HG03469 (cell line): ENCODE results near the gene AP1S1.
"Not testable (repeated sequence)": the region's sequence is repeated elsewhere in the genome, so short reads cannot be mapped to it uniquely, and the experiment has no call there.

ENCODE experiments used
- ATAC-seq: cut with Tn5 transposase; IDR thresholded peaks from one replicate; pipeline ENCODE4 v1.9.1; 2021; ENCODE audit warnings: mild to moderate bottlenecking, moderate library complexity, moderate number of reproducible peaks; ENCODE audit not compliant: unreplicated experiment

The AP1S1 gene

DNA sequence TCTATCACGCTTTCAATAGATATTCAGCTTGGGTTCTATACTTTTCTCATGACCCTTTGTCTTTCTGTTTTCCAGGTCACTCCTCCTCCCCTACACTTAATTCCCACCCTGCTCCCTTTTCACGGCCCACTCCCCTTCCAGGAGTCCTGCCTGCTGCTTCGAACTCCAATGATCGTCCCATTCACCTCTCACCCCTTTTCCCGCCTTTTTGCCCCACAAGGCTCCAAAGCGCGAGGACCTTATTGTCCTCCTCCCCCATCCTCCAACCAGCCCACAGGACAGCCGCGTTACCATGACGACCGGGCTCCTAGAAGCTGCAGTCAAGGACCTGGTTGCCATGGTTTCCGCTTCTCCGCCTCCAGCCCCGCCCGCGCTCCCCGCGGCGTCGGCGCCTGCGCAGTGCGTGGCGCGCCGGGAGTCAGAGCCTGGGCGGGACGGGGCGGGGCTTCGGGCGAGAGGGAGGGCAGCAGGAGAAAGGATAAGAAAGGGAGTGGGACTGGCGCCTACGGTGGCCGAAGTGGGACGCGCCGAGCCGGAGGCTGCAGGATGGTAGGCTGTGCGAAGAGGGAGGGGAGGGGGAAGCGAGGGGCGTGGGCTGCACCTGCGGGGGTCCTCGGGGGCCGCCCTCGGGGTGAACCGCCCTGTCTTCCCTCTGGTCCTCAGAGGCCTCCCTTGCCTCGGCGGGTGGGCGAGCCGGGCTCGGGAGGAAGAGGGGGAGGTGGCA lies at the start of gene AP1S1:
Gene AP1S1, plus strand, starts transcription at position 508 of the 724 bp plus-strand sequence. Its CDS starts 39 bp downstream, at position 547.
- no peak for ATAC-seq

DNA sequence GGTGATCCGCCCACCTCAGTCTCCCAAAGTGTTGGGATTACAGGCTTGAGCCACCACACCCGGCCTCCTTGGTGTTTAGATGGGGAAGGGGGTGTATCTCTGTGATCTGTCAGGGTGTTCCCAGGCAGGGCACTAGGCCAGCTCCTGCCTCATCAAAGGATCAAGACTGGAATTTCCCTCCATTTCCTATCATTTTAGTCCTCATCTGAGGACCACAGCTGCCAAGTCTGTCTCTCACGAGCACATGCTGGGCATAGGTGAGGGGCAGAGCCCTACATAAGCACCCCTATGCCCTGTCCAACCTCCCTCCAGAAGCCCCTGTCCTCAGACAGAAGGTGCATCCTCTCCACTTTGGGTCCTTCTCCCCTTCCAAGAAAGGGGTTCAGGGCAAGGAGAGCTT lies 49.5 kb upstream of the AP1S1 start:
- no peak for ATAC-seq

DNA sequence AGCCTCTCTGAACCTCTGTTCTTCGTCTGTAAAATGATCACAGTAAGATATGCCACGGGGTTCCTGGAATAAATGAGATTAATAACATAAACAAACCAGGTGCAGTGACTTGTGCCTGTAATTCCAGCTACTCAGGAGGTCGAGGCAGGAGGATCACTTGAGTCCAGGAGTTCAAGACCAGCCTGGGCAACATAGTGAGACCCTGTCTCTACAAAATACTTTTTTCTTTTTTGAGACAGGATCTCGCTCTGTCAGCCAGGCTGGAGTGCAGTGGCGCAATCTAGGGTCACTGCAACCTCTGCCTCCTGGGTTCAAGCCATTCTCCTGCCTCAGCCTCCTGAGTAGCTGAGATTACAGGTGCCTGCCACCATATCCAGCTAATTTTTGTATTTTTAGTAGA lies 49.0 kb upstream of the AP1S1 start:
- not testable (repeated sequence) for ATAC-seq

DNA sequence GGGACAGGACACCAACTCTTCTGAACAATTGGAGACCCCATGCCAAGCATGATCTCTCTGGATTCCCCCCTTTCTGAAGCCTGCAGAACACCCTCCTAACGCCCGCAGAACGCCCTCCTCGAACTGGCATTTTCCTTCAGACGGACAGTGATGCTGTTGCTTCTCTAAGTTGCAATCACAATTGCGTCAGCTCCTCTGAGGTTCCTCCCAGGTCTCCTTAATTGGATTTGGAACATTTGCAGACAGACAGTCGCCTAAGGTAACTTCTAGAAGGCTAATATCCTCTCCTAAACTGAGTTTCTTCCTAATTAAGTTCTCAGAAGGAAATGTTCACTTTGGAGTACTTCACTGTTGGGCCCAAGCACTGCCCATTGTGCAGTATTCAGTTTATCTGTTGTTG lies 47.9 kb upstream of the AP1S1 start:
- no peak for ATAC-seq

DNA sequence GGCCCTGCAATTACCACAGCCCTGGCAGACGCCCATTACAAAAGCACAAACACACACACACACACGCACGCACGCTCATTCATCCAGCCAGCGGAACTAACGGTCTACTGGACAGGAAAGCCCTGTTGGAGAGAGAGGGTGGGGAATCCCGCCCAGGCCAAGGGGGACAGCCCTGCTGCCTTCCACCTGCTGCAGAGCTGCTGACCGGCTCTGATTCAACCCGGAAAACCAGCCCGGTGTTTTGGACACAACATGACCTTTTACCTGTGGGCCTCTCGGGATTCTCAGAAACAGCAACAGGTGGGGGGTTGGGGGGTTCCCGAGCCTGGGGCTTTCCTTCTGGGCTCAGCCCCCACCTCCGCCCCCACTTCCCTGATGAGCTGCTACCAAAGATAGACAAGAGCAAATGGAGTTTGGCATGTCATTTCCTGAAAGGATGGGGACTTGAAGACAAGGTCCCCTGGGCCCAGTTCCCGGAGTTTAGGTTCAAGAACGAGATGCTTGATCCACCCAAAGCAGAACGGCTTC lies 45.9 kb upstream of the AP1S1 start:
- ATAC-seq, result no peak

DNA sequence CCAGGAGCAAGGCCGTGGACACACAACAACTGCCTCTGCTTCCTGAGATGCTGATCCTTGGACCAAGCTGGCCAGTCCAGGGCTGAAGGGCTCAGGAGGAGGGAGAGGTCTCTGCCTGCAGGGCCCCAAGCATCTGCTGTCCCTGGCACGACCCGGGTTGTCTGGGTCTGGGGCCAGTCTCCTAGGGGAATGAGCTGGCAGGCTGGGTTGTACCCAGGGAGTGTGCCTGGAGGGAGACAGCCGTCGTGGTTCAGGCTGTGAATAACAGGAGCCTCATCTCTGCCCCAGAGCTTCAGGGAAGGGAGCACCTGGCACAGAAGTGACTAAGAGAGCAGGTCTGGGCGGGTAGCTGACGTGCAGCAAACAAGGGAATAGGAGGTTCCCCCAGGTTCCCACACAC lies 45.3 kb upstream of the AP1S1 start:
- ATAC-seq, result no peak

DNA sequence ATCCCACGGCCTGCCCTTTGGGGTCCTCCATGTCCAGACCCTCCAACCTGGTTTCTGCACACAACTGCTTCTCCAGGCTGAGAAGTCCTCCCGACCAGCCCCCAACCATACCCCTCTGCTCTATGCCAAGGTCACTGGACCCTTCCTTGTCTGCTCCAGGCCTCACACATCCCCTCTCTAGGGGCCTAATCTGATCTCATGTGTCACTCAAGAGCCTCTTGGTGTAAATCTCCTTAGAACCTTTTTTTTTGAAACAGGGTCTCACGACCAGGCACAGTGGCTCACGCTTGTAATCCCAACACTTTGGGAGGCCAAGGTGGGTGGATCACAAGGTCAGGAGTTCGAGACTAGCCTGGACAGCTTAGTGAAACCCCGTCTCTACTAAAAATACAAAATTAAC lies 44.9 kb upstream of the AP1S1 start:
- ATAC-seq, result no peak

DNA sequence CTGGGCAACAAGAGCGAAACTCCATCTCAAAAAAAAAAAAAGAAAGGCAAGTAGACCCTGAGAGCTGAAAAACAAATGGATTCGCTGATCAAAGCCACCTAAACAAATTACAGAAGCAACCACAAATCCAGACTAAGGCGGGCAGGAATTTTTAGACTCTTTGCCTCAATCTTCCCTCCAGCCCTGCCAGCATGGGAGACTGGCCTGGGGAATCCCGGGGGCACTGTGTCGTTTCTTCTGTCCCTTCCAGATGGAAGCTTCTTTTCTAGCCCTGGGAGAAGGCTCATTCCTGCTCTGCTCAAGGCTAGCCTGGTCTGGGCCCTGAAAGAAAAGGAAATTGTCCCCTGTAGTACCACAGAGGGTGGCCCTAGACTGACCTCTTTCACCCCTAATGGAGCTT lies 43.0 kb upstream of the AP1S1 start:
- ATAC-seq, result no peak

DNA sequence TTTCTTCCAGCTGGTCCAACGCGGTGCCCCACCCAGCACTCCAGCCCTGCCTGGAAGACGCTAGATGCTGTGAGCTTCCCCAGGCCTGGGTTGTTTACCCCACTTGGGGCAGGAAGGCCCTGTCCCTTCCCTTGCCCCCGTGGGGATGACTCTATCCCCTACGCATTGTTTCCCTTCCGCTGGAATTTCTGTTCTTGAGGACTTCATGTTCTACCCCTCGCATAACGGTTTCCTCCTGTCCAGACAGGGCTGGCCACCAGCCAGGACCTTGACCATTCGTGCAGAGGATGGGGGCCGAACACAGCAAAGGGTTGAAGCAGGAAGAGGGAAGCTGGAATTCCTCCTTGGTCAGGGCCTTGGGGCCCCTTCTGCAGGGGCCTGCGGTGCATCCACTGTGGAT lies 42.0 kb upstream of the AP1S1 start:
- ATAC-seq, result no peak

DNA sequence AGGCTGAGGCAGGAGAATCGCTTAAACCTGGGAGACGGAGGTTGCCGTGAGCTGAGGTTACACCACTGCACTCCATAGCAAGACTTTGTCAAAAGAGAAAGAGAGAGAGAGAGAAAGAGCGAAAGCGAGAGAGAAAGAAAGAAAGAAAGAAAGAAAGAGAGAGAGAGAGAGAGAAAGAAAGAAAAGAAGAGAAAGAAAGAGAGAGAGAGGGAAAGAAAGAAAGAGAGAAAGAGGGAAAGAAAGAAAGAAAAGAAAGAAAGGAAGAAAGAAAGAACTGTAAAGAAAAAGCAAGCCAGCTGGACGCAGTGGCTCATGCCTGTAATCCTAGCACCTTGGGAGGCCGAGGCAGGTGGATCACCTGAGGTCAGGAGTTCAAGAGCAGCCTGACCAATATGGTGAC lies 41.1 kb upstream of the AP1S1 start:
- not testable (repeated sequence) for ATAC-seq

DNA sequence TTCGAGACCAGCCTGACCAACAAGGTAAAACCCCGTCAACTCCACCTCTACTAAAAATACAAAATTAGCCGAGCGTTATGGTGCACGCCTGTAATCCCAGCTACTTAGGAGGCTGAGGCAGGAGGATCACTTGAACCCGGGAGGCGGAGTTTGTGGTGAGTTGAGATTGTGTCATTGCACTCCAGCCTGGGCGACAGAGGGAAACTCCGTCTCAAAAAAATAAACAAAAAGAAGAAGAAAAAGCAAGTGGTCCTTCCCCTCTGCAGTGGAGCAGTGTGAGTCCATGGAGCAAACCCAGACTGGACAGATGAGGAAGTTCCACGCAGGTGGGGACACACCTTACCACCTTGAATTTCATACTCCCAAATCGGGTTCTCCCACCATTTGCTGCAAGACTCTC lies 40.4 kb upstream of the AP1S1 start:
- no peak for ATAC-seq

DNA sequence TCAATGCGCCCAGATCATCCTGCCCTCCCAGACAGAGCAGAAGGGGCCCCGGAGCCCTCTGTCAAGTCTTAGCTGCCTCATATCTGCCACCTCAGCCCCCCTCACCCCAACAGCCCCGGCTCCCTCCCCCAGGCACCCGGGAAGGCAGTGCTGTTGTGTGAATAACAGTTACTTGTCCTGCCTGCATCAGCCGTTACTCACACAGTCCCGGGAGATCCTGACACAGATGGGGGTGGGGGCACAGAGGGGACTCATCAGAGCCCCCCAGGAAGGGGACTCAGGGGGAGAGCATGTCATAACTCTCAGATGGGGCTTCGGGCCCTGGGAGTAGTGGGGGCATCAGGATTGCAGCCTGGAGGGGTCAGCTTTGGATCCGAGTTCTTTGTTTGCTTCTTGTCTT lies 39.8 kb upstream of the AP1S1 start:
- ATAC-seq, result no peak

DNA sequence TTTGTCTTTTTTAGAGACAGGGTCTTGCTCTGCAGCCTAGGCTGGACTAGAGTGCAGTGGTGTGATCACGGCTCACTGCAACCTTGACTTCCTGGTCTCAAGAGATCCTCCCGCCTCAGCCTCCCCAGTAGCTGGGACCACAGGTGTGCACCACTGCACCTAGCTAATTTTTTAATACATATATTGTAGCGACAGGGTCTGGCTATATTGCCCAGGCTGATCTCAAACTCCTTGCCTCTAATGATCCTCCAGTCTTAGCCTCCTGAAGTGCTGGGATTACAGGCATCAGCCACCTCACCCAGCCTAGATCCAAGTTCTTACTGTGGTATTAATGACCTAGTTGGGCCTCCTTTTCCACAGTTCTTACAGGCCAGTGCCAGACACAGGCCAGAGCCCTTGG lies 39.1 kb upstream of the AP1S1 start:
- no peak for ATAC-seq

DNA sequence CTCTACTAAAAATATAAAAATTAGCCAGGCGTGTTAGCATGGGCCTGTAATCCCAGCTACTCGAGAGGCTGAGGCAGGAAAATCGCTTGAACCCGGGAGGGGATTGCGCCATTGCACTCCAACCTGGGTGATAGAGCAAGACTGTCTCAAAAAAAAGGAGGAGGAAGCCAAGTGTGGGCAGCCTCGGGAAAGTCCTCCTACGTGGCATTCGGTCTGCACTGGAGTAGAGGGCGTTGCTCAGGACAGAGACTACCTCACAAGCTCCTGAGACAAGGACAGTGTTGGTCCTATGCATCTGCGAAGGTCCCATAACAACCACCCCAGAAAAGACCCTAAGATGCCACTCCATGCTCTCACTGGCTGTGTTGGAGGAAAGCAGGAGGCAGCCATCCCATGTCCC lies 37.4 kb upstream of the AP1S1 start:
- no peak for ATAC-seq

DNA sequence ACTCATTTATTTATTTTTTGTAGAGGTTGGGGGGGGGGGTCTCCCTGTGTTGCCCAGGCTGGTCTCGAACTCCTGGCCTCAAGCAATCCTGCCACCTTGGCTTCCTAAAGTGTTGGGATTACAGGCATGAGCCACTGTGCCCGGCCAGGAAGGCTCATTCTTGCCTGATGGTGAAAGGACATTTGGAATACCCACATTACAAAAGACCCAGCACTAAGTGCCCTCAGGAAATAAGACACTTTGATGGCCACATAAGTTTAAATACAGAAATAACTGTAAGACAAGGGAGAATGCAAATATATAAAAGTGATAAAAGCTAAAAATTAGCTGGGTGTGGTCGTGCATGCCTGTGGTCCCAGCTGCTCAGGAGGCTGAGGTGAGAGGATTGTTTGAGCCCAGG lies 35.4 kb upstream of the AP1S1 start:
- no peak for ATAC-seq

DNA sequence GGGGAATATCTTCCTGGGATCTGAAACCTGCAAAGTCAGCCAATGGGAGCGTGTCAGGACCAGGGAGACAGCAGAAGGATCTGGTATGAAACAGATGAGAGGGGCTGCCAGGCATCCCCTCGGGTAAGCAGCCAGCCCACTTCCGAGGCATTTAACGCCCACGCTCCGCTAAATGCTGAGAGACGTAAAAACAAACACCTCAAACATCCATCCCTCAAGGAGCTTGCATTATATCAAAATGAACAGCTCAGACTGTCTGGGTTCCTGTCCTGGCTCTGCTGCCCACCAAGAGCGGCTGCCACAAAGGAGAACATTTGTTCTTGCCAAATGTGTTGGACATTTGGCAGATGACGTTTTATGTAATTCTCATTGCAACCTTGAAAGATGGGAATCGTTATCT lies 34.4 kb upstream of the AP1S1 start:
- no peak for ATAC-seq

DNA sequence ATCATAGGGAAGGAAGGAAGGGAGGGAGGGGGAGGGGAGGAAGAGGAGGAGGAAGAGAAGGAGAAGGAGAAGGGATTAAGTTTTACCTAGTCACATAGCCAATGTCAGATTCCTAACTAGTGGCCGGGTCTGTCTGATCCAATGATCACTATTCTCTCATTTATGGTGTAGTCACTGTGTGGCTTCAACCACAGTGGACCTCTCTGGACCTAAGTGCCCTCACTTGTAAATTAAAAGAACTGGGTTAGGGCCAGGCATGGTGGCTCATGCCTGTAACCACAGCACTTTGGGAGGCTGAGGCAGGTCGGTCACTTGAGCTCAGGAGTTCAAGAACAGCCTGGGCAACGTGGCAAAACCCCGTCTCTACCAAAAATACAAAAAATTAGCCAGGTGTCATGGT lies 34.0 kb upstream of the AP1S1 start:
- no peak for ATAC-seq

DNA sequence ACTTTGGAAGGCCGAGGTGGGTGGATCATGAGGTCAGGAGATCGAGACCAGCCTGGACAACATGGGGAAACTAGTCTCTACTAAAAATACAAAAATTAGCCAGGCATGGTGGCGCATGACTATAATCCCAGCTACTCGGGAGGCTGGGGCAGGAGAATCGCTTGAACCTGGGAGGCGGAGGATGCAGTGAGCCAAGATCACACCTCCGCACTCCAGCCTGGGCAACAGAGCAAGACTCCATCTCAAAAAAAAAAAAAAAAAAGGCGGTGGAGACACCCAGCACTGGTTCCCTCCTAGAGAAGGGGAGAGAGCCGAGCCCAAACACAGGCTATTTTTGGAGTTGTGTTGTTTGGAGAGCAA lies 32.7 kb upstream of the AP1S1 start:
- ATAC-seq, result not testable (repeated sequence)

DNA sequence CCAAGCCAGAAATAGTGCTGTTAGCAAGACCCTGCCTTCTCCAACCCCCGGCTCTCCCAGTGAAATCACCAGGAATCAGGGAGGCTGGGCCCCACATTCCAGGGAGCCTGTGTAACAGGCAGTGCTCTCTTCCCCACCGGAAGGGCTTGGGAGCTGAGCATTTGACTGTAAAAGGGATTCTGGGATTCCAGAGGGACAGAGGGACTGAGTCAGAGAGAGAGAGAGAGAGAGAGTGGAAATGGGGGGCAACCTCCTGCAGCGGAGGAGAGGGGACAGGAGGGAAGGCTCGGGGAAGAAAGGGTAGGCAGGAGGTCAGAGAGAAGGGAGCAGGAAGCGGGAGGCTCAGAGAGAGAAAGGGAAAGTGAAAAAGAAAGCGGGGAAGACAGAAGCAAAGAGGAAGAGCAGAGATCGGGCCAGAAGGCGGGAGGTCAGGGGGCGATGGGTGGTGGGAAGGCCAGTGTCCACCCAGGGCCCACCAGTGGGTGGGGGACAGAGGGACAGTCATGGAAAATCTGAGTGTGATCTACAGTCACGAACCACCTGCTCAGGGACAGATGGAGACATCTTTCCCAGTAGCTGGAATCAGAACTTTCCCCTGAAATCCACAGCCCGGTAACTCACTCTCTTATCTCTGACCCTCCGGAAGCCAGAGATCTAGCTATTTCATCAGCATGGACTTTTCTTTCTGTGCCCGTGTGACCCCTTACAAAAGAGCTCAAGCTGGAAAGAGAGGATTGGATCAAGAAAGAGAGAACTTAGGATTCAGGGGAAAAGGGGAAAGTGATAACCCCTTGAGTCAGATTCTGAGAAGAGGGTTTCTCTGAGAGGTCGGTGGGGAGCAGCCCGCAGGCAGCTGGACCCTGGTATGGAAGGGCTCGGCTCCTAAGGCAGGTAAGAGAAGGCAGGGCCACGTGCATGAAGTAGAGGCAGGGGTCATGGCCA lies 32.0 kb upstream of the AP1S1 start:
- ATAC-seq, result no peak

DNA sequence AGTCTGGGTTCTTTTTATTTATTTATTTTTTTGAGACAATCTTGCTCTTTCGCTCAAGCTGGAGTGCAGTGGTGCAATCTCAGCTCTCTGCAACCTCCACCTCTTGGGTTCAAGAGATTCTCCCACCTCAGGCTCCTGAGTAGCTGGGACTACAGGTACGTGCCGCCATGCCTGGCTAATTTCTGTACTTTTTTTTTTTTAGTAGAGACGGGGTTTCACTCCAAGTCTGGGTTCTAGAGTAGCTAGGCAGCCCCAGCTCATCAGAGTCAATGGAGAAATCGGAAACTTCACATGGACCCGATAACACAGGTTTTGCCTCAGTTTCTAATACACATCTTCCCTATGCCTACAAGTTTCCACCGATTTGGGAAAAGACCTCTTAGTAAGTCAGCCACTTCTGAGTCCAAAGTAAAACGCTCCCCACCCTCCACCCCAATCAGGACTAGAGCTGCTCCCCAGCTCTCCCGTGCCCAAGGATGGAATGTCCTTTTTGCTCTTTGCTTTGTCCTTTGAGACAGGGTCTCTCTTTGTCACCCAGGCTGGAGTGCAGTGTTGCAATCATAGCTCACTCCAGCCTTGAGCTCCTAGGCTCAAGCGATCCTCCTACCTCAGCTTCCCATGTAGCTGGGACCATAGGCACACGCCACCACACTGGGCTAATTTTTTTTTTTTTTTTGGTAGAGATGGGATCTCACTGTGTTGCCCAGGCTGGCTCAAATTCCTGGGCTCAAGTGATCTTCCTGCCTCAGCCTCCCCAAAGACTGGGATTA lies 31.2 kb upstream of the AP1S1 start:
- no peak for ATAC-seq

DNA sequence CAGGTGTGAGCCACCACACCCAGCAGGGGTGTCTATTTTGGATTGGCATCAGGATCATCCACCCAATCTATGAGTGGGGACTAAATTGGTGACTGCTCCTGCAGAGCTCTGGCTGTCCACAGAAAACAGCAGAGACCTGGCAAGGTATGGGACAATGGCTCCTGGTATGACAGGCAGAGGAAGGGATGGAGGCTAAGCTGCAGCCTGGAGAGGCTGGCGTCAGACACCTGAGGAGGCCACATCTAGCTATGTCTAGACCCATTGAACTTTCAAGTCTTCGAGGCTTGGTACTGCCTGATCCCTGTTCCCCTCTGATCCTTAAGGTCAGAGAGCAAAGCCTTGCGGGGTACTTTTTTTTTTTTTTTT lies 30.6 kb upstream of the AP1S1 start:
- no peak for ATAC-seq
